Uterus (tissue), 2 donors: ENCODE measurements around the gene PCDH20.

Experiments used
- POLR2A ChIP-seq, 2 donors: fragments of 450-650 bp; IDR thresholded peaks; one replicate each; pipeline ENCODE4 v1.6.1; 2016; ENCODE audit warnings: antibody characterized with exemption in 2 of 2, mild to moderate bottlenecking in 1 of 2, moderate library complexity in 1 of 2
- TF ChIP-seq, protein P1 (sequence below), 4 experiments: fragments of 200-600 bp in 2 of 4; fragments of 450-650 bp in 2 of 4; sonication (generic) in 2 of 4; IDR thresholded peaks; one replicate each; pipeline ENCODE4 v1.5.1; 2016 to 2019; ENCODE audit warnings: antibody characterized with exemption in 4 of 4, mild to moderate bottlenecking in 2 of 4, moderate library complexity in 1 of 4

DNA sequence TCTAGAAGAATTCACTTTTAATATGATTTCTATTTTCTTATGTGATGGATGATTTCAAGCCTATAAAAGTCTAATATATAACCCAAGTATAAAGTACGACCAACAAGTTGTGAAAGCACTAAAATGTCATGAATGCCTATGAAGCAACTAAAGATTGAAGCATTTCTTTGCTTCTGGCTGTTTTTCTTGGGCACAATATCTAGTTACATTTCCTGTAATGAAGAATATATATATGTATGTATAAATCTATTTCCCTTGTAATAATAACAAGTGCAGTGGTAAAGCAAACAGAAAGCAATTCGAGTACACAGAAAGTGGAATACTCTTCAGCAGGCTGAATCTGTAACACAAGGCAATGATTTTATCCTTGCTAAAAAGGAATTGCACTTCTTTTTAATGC lies 5.4 kb downstream of the PCDH20 start:
- TF ChIP-seq, protein P1, sequence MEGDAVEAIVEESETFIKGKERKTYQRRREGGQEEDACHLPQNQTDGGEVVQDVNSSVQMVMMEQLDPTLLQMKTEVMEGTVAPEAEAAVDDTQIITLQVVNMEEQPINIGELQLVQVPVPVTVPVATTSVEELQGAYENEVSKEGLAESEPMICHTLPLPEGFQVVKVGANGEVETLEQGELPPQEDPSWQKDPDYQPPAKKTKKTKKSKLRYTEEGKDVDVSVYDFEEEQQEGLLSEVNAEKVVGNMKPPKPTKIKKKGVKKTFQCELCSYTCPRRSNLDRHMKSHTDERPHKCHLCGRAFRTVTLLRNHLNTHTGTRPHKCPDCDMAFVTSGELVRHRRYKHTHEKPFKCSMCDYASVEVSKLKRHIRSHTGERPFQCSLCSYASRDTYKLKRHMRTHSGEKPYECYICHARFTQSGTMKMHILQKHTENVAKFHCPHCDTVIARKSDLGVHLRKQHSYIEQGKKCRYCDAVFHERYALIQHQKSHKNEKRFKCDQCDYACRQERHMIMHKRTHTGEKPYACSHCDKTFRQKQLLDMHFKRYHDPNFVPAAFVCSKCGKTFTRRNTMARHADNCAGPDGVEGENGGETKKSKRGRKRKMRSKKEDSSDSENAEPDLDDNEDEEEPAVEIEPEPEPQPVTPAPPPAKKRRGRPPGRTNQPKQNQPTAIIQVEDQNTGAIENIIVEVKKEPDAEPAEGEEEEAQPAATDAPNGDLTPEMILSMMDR (IDR thresholded peaks at IDR 0.05), result no peak
- TF ChIP-seq POLR2A (IDR thresholded peaks at IDR 0.05), result no peak
